ENCODE results near the gene SLC13A4. TPM values are rescaled to one million over a fixed set of nuclear protein-coding genes. Genes with fewer than 3 reads are reported as not detected.

The SLC13A4 gene
- total RNA-seq, 1 donor from 2014 or later = not detected

DNA sequence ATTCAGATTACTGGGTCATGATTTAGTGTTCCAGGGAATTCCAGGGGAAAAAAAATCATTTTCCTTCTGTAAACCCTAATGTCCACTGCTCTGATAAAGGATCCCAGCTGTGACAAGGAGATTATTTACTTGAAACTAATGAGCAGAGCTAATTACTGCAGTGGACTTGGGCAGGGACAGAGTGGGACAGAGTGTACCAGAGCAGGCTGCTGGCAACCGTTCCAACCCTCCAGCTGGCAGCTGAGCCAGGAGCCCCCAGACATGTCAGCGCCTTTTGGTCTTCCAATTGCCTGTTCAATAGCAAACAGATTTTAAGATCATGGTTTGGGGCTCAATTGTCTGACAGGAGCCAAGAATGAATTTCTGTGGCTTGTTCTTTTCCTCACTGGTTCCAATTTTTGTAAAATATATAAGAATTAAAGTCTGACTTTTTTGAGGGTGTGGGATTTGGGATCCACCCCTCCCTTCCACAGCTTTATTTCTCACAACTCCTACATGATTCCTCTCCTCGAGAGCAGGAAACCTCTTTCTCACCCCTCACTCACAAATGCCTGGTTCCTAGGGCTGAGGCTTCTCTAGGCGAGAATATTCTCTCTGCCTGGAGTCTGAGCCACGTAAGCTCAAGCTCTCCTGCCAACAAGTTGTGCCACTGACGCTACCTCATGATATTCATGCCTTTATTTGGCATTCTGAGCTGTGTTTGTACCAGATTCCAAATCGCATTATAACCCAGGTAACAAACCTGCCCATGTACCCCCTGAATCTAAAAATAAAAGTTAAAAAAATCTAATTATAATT is 41.2 kb upstream of the SLC13A4 start:
- no peak for TF ChIP-seq POLR2A (IDR thresholded peaks at IDR 0.05)
- TF ChIP-seq, protein P1, sequence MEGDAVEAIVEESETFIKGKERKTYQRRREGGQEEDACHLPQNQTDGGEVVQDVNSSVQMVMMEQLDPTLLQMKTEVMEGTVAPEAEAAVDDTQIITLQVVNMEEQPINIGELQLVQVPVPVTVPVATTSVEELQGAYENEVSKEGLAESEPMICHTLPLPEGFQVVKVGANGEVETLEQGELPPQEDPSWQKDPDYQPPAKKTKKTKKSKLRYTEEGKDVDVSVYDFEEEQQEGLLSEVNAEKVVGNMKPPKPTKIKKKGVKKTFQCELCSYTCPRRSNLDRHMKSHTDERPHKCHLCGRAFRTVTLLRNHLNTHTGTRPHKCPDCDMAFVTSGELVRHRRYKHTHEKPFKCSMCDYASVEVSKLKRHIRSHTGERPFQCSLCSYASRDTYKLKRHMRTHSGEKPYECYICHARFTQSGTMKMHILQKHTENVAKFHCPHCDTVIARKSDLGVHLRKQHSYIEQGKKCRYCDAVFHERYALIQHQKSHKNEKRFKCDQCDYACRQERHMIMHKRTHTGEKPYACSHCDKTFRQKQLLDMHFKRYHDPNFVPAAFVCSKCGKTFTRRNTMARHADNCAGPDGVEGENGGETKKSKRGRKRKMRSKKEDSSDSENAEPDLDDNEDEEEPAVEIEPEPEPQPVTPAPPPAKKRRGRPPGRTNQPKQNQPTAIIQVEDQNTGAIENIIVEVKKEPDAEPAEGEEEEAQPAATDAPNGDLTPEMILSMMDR (IDR thresholded peaks at IDR 0.05) = no peak
- no peak for TF ChIP-seq POLR2AphosphoS5 (IDR thresholded peaks at IDR 0.05; ENCODE audit: insufficient read depth in 1 of 2, low read depth in 1 of 2)
- Histone ChIP-seq H3K27ac (no peak overlapping the region), H3K27me3 (no peaks in the 10 kb centered on the region), H3K4me3 (no peak overlapping the region), H3K36me3 (no peaks in the 10 kb centered on the region), H3K9me3 (no peaks in the 10 kb centered on the region), H3K4me1 (no peaks in the 10 kb centered on the region)
- intact Hi-C loops (cut with DNase I) = no loop called here
- peak in 1 of 2 donors; percentile 64 for DNase-seq (ENCODE audit: extremely low spot score in 2 of 2)

DNA sequence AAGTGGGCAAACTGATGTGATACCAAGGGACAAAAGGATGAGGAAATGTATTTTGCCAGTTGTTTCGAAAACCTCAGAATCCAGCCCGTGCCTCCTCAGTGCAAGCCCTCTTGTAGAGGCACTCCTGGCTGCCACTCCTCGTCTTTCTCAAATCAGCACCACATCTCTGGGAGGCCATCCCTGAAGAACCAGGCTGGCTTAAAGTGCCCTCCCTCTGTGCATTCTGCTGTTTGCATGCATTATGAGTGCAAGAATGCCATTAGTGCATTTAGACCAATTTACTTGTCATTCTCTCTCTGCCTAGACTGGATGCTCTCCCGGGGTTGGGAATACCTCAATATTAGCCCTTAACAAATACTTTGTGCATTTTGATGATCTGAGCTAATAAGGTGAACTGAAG is 40.5 kb upstream of the SLC13A4 start:
- no peak overlapping the region for H3K4me3 ChIP-seq
- peak in 1 of 2 donors; percentile 47 for DNase-seq (ENCODE audit: extremely low spot score in 2 of 2)
- intact Hi-C loops (cut with DNase I) = no loop called here
- H3K9me3 ChIP-seq = no peaks in the 10 kb centered on the region
- H3K36me3 ChIP-seq = no peaks in the 10 kb centered on the region
- no peaks in the 10 kb centered on the region for H3K27me3 ChIP-seq
- H3K27ac ChIP-seq = no peak overlapping the region
- no peaks in the 10 kb centered on the region for H3K4me1 ChIP-seq
- TF ChIP-seq POLR2AphosphoS5 (IDR thresholded peaks at IDR 0.05; ENCODE audit: insufficient read depth in 1 of 2, low read depth in 1 of 2) (no peak), POLR2A (IDR thresholded peaks at IDR 0.05) (no peak)
- TF ChIP-seq, protein P1 (IDR thresholded peaks at IDR 0.05) = no peak

DNA sequence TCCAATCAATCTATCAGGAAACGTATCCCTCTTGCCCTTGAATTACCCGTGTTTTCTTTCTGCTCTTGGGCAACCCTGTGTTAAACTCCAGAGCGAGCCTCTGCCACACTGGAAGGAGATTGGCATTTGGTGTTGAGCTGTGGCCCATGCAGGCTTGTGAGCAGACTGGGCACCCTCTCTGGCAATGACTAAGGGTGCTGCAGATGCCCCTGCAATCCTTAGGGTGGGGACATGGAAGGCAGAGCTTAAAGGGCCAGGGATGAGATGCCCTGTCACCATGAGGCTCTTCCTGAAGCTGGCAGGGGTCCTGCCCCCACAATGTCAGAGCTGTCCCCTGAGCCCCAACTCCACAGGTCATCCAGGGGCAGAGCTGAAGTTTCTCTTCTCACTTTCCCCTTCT is 40.1 kb upstream of the SLC13A4 start:
- H3K9me3 ChIP-seq = no peaks in the 10 kb centered on the region
- TF ChIP-seq, protein P1 (IDR thresholded peaks at IDR 0.05) = no peak
- TF ChIP-seq POLR2AphosphoS5 (IDR thresholded peaks at IDR 0.05; ENCODE audit: insufficient read depth in 1 of 2, low read depth in 1 of 2) (no peak), POLR2A (IDR thresholded peaks at IDR 0.05) (no peak)
- intact Hi-C loops (cut with DNase I) = no loop called here
- no peaks in the 10 kb centered on the region for H3K4me1 ChIP-seq
- DNase-seq (ENCODE audit: extremely low spot score in 2 of 2) = peak in 1 of 2 donors; percentile 56
- H3K27ac ChIP-seq = no peak overlapping the region
- H3K27me3 ChIP-seq = no peaks in the 10 kb centered on the region
- no peak overlapping the region for H3K4me3 ChIP-seq
- H3K36me3 ChIP-seq = no peaks in the 10 kb centered on the region

DNA sequence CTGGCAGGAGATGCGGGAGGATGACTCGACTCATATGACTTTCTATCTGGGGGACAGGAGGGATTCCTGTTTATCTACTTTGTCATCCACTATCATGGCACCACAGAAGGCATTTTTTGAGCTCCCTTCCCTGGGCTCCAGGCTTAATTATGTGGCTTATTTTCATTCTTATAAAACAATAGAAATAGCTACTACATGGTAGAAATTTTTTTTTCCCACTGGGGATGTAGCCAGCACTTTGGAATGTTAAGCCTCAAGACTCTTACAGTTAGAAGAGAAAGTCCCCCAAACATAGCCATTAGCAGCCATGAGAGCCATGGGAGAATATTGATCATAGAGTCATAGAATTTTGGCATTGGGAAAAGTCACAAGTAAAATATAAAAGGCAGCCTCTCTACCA is 35.3 kb upstream of the SLC13A4 start:
- Histone ChIP-seq H3K9me3 (no peaks in the 10 kb centered on the region), H3K36me3 (no peaks in the 10 kb centered on the region), H3K4me1 (peaks cover 8% of the 10 kb centered on the region), H3K4me3 (no peak overlapping the region), H3K27me3 (no peaks in the 10 kb centered on the region), H3K27ac (no peak overlapping the region)
- DNase-seq (ENCODE audit: extremely low spot score in 2 of 2) = no peak
- intact Hi-C loops (cut with DNase I) = no loop called here
- TF ChIP-seq, protein P1 (IDR thresholded peaks at IDR 0.05) = no peak
- TF ChIP-seq POLR2A (IDR thresholded peaks at IDR 0.05) (no peak), POLR2AphosphoS5 (IDR thresholded peaks at IDR 0.05; ENCODE audit: insufficient read depth in 1 of 2, low read depth in 1 of 2) (no peak)
